GM19023 (cell line): ENCODE data around the gene PKP1.

Experiments
- ATAC-seq: cut with Tn5 transposase; IDR thresholded peaks from one replicate; pipeline ENCODE4 v1.9.1; 2021; ENCODE audit warnings: mild to moderate bottlenecking, moderate library complexity; ENCODE audit not compliant: unreplicated experiment

PKP1 gene

DNA sequence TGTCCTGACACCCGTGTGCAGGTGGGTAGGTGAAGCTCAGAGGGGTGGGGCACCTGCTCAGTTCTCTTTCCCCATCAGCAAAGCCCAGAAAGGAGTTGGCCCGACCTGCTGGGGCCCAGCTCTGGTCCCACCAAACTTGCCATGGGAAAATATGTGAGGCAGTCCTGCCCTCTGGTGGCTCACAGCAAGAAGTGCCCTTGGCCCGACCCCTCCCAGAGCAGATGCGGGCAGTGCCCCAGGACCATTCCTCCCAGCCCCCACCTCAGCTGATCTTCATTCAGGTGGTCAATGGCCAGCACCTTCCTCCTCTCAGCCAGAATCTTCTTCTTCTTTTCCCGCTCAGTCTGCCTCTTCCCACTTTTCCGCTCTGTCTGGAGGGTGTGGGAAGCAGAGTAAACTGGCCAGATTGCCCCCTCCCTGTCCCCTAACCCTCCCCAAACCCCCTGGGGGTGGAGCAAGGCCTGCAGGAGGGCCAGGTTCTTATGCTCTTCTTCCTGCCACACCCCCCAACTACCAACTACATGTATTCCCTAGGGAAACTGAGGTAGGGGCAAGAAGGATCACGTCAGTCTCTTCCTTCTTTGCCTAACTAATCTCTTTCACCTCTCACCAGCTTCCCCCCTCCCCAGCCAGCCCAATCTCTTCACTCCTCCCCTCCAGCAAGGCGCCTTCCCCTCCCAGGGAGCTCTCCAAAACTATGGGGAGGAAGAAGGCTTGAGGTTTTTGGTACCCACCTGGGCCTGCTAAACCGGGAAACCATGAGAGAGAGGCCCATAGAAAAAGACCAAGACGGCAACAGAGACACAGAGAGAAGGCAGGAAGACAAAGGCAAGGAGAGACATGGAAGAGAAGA is 78.6 kb downstream of the PKP1 start:
- ATAC-seq = no peak

DNA sequence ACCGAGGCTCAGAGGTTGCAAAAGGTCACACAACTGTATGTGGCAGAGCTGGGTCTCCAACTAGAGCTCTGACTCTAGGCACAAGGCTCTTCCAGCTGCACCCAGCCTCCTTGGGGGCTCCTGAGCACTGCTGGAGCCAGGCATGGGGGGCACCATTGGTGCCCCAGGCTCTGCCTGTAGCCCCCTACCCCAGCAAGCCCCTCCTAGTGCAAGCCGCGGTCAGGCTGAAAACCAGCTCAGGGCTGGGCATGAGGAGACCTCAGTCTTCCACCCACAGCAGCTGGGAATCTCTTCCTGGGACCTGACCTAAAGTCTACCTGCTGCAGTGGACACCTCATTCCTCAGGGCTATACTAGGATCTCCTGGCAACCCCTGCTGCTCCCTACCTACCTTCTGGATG is 79.6 kb downstream of the PKP1 start:
- ATAC-seq = no peak

DNA sequence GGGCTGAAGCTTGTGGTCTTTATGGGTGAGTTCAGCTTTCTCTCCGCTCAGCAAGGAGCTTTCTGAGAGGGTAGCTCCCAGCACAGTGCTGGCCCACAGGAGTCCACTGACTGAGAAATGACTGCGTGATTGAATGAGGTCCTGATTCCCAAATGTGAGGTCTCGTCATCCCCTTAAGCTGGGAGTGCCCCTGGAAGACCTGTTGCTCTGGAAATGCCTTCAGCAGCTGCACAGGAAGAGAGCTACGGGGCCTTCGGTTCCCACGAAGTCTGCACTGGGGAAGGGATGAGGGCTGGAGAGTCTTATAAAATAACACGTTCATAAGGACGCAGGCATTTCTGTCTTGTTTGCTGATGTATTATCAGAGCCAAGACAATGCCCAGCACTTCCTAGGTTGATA is 80.2 kb downstream of the PKP1 start:
- ATAC-seq = no peak

DNA sequence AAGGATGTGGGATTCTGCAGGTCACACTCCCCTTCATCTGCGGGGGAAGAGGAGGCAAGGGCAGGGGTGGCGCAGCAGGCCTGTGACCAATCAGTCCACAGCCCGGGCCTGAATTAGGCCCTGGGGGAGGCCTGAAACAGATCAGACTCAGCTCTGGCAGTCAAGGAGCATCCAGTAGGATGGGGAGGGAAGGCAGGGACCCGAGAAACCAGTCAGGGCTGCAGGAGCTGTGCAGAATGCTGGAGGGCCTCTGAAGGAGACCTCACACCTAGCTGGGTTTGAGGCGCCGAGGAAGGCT is 81.5 kb downstream of the PKP1 start:
- no peak for ATAC-seq

DNA sequence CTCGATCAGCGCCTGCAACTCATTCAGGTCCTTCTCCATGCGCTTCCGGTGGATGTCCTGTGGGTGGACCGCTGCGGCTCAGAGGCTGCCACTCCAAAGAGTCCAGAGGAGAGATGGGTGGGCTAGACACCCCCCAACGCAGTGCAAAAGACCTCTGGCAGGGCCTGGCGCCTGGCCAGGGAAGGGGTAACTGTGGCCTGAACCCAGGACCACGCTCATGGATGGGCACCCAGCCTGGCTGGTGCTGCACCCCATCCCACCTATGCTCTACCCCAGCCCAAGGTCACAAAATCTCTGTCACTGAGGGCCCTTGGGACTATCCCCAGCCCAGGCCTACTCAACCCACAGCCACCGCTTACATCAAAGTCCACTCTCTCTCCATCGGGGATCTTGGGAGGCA is 81.9 kb downstream of the PKP1 start:
- ATAC-seq = no peak

DNA sequence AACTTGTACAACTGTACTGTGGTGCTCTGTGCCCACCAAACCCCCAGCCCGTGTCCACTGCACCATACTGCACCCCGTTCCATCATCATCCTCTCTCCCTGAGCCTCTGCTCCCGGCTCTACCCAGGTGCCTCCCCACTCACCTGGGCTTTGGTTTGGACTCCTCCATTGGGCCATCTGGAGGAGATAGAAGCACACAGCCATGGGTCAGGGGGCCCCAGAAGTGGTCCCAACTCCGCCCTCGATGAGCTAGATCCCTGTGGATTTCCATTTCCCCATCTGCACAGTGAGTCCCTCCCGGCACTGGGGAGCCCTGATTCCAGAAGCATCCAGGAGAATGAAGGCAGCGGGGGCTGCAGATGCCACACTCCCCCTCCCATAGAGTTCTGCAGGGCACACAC is 83.4 kb downstream of the PKP1 start:
- ATAC-seq = no peak

DNA sequence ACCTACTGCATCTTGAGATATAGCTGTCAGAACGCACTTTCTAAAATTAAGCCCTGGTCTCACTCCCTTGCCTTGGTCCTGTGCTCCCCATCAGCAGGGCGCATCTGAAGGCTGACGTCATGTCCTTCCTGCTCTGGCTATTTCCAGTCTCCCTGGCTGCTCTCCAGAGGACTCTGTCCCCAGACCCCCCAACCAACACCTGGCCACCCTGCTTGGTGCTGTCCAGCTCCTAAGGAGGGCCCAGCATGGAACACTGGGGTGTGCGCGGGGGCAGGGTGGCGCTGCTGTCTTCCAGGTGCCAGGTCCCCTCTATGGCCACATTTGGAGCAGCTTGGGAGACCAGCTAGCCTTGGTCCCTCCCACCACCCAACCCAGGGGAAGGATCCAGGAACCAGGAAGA is 85.9 kb downstream of the PKP1 start:
- no peak for ATAC-seq

DNA sequence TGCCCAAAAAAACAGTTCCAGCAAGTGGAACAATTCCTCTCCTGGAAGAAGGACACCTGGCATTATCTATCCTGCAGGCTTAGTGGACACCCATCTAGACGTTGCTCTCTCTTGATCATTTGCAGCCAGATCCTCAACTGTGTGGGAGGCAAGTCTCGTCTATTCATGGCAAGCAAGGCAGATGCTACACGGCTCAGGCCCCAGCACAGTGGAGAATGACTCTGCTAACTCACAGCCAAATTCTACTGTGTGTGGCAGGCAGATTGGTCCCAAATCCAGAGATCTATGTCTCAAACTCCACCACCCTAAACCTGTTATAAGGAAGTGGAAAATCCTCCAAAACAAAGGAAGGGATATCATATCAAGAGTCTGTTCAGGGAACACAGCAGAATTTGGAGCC is 87.2 kb downstream of the PKP1 start:
- no peak for ATAC-seq

DNA sequence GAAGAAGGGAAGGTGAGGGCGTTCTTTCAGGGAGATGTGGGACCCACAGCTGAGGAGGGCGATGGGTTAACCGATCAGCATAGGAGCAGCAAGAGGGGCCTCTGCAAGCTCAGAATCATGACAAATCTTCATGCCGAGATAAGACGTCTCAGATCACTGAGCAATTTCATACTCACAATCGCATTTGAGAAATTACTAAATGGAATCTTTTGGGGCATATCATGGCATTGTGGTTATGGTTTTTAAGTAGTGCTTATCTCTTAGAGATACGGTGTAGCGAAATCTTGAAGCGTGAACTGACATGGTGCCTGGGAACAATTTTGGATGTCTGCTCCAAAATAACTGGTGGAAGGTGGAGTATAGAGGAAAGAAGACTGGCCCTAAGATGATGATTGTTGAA is 88.0 kb downstream of the PKP1 start:
- no peak for ATAC-seq

DNA sequence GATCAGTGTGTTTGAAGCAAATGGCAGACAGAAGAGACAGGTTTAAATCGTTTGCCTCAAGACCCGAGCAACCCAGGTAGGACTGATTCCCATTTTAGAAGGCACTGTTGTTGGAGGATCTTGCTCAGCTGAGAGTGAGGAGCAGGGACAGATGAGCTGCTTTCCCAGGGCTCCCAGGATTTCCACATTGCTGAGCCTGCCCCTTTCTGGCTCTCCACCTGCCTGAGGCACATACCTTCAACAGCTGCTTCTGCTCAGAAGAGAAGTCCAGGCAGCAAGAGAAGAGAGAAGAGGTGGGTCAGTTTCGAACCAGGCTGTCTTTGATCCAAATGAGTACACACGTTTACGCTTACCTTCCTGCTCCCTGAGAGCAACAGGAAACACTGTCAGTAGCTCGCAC is 88.5 kb downstream of the PKP1 start:
- ATAC-seq = no peak

DNA sequence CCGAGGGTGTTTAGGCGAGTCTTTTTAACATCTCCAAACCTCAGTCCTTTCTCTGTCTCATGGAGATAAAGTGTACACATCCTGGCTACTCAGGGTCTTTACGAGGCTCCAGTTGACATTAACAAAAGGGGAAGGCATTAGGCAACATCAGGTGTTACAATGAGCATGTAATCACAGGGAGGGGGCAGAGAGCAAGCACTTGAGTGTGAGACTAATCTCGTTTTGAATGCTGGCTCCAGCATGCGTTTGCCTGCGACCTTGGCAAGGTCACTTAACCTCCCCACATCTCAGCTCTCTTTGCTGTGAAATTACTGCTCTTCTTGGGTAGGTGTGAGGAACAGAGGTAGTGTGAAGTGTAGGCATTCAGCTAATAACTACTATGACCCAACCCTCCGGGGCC is 91.1 kb downstream of the PKP1 start:
- ATAC-seq = no peak

DNA sequence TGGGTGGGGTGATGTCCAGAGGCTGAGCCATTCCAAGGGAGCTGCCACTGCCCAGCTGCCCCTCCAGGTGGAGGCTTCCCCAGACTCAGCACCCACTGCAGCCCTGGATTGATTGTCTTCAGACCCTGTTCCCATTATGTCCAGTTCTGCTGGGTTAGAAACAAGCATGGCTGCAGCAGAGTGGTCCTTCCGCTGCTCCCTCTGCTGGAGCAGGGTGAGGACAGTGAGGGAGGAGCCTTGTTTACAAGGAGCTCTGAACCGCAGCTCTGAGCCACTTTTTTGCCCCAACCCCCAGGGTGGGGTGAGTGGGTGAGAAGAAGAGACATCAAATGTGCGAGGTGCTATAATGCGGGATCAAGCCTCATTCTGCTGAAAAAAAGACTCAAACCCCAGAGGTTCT is 91.9 kb downstream of the PKP1 start:
- no peak for ATAC-seq

DNA sequence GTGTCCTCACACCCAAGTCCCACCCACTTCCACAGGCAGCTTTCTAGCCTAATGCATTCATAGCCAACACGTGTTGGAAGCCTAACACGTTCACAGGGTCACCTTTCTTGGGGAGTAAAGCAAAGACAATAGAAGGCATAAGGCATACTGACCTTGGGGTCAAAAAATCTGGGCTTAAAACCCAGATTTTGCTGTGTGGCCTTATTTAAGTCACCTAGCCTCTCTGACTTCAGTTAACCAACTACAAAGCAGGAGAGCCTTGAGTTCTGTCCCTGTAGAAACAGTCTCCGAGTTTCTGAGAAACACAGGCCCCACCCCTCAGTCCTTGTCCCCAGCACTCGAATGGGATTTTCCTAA is 92.8 kb downstream of the PKP1 start:
- no peak for ATAC-seq

DNA sequence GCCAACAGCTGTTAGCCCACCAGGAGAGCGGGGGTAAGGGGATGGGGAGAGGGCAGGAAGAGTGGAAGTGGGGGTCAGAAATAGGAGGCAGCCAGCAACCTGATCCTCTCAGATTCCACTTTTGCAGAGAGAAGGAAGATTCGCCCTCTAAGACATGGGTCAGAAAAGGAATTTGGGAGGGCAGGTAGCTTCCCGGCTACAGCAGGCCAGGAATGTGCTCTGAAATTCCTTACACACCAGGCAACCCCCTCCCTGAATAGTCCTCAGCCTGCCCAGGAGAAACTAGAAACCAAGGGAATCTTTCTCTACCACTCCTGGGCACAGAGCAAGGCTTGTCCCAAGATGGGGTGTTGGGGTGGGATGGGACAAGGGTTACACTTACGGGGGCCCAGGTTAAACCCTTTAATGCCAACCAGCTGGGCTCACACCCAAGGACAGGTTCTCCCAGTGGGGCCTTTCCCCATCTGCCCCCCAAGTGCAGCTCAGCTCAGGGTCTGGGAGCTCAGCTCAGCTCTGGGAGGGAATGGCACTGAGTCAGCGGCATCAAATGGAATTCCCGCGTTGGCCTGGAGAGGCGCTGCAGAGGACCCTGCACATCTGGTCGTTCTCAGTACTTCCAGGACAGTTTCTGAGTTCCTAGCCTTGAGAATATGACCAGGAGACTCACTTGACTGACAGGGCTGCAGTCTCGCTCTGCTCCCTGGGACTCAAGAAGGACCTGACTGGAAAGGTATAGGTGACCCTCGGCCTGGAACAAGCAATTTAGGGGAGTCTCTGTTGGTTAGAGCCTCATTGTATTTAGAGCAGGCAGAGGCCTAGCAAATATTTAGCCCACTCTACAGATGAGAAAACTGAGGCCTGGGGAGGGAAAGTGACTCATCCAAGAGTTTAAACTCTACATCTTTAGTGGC is 93.4 kb downstream of the PKP1 start:
- ATAC-seq = no peak

DNA sequence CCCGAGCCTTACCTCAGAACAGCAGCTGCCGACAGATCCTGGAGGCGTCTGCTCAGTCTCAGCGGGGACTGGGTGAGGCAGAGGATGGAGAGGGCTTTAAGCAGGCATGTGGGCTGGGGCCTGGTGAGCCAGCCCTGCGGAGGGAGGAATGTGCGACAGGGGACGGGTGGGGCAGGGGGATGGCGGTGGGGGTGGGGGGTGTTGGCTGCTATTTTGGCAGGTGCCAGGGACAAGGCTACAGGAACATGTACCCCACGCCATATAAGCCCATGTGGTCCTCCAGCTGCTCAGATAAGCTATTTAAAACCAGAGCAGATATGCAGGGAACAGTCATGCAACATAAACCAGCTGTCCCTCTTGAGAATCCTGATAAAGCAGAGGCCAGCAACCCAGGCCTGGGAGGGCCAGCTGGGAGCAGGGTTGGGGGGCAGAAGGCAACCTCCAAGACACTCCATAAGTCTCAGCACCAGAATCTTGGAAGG is 94.3 kb downstream of the PKP1 start, which contains the start of gene TNNT2:
TSS of gene TNNT2 (minus strand) at position 70 of the 482 bp plus-strand sequence. CDS start 4,426 bp downstream, outside the sequence.
- ATAC-seq = no peak

DNA sequence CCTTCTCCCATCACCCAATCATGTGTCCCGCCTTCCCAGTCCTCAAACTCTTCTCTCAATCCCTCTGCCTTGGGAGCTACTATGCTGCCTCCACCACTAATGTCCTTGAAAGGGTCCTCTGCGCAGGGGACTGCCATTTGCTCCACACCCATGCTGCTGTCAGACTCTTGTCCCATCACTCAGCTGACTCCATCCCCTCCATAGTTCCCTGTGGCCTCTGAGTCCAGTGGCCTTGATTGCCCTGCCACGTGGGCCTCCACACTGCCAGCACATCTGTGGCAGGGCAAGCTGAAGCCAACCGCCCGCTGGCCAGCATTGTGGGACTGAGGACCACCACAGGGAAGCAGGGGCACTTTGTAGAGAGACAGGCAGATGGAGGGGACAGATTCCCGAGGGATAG is 95.5 kb downstream of the PKP1 start:
- ATAC-seq = no peak

DNA sequence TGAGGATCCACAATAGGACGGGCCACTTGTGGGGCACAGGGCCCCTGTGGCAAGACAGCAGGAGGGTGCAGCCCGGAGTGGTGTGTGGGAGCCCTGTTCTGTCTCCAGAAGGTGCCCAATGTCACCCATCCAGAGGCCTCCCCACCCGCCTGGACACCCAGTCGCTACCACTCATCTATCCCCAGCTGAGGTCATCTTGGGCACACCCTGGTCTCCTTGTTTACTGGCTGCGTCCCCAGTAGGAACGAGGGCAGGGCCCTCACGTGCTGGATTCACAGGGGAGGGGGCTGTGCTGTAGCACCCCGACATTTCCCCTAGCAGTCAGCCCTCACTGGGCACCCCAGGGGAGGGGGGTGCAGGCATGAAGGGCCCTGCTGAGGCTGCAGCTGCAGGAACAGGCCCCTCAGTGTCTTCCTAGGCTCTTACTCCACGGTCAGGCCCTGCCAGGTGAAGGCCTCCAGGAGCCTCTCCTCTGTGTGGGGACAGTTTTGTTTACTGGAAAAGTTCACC is 96.5 kb downstream of the PKP1 start:
- ATAC-seq = no peak

DNA sequence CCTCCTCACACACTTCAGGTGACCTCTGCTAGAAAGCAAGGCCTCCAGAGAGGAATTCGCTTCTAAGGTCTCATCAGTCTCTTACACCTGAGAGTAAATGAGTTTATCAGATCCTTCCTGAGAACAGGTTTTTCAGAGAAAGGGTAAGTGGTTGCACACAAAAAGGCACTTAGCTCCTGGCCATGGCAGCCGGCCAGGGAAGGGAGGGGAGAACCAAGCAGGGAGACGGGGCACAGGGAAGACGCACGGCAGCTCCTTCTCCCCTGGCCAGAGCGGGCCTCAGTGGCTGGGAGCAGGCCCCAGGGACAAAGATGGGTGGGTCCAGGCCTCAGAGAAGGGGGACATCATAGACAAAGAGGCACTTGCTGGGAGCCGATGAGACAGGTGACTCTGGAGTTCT is 97.8 kb downstream of the PKP1 start:
- ATAC-seq = no peak
